Stimulated activated CD8-positive, alpha-beta memory T cell treated with anti-CD3 and anti-CD28 coated beads, Interleukin-7, amount 100 ng/mL, for 1 hour (primary cell): ENCODE measurements around the gene NBAS.
"Not testable (repeated sequence)": the region's sequence is repeated elsewhere in the genome, so short reads cannot be mapped to it uniquely, and the experiment has no call there.

ENCODE experiments used
- DNase-seq, 2 donors: peaks; one replicate each; pipeline ENCODE4 v3.0.0-alpha.2; 2020; ENCODE audit warnings: low read depth in 2 of 2

Gene NBAS

GRCh38 chr2:15527074-15527739 is 33.9 kb downstream of the NBAS start:
- no peak for DNase-seq

- no peak for DNase-seq
Observed at GRCh38 chr2:15521641-15522181, 39.4 kb downstream of the NBAS start.

- DNase-seq, result no peak
Observed at GRCh38 chr2:15520346-15520745, 40.8 kb downstream of the NBAS start.

- not testable (repeated sequence) for DNase-seq
Observed at GRCh38 chr2:15518759-15519158, 42.4 kb downstream of the NBAS start.

- no peak for DNase-seq
Observed at GRCh38 chr2:15517793-15518192, 43.3 kb downstream of the NBAS start.

- DNase-seq, result no peak
Observed at GRCh38 chr2:15511686-15512085, 49.4 kb downstream of the NBAS start.

- DNase-seq, result no peak
Observed at GRCh38 chr2:15510552-15510951, 50.6 kb downstream of the NBAS start.

- DNase-seq, result no peak
Observed at GRCh38 chr2:15510131-15510530, 51.0 kb downstream of the NBAS start.

GRCh38 chr2:15507697-15508096 is 53.4 kb downstream of the NBAS start:
- no peak for DNase-seq

GRCh38 chr2:15507061-15507460 is 54.1 kb downstream of the NBAS start:
- DNase-seq, result no peak

GRCh38 chr2:15506229-15506819 is 54.8 kb downstream of the NBAS start:
- no peak for DNase-seq

- no peak for DNase-seq
Observed at GRCh38 chr2:15504882-15505663, 56.1 kb downstream of the NBAS start.

GRCh38 chr2:15499251-15499650 is 61.9 kb downstream of the NBAS start:
- not testable (repeated sequence) for DNase-seq

- DNase-seq, result no peak
Observed at GRCh38 chr2:15498554-15498953, 62.6 kb downstream of the NBAS start.

- DNase-seq, result no peak
Observed at GRCh38 chr2:15494877-15495276, 66.3 kb downstream of the NBAS start.

- DNase-seq, result no peak
Observed at GRCh38 chr2:15492773-15493325, 68.3 kb downstream of the NBAS start.

GRCh38 chr2:15486770-15487169 is 74.4 kb downstream of the NBAS start:
- DNase-seq, result no peak

- no peak for DNase-seq
Observed at GRCh38 chr2:15485949-15486348, 75.2 kb downstream of the NBAS start.

- DNase-seq, result no peak
Observed at GRCh38 chr2:15481000-15481399, 80.1 kb downstream of the NBAS start.

- no peak for DNase-seq
Observed at GRCh38 chr2:15480552-15480951, 80.6 kb downstream of the NBAS start.

- DNase-seq, result no peak
Observed at GRCh38 chr2:15472876-15473275, 88.3 kb downstream of the NBAS start.

- DNase-seq, result no peak
Observed at GRCh38 chr2:15472133-15472532, 89.0 kb downstream of the NBAS start.
